WTC11 (cell line): ENCODE results near the gene COG8.

Source experiments
- CREB1 ChIP-seq: sonication (generic); formaldehyde crosslinking; IDR thresholded peaks from 2 replicates; pipeline ENCODE4 v1.8.0; 2023; ENCODE audit warnings: mild to moderate bottlenecking, missing genetic modification reagents
- CREM ChIP-seq: sonication (generic); formaldehyde crosslinking; IDR thresholded peaks from 2 replicates; pipeline ENCODE4 v1.8.1; 2022; ENCODE audit warnings: mild to moderate bottlenecking, missing genetic modification reagents, moderate library complexity
- ESRRA ChIP-seq: sonication (generic); formaldehyde crosslinking; IDR thresholded peaks from 2 replicates; pipeline ENCODE4 v1.8.1; 2022; ENCODE audit warnings: mild to moderate bottlenecking, missing genetic modification reagents, borderline replicate concordance
- ETV6 ChIP-seq: sonication (generic); formaldehyde crosslinking; IDR thresholded peaks from 2 replicates; pipeline ENCODE4 v1.8.1; 2022; ENCODE audit warnings: mild to moderate bottlenecking, missing genetic modification reagents
- JAZF1 ChIP-seq: fragments of 250-450 bp; sonication (Bioruptor Pico); IDR thresholded peaks from 2 replicates; pipeline ENCODE4 v1.9.0; 2021; ENCODE audit warnings: moderate library complexity, mild to moderate bottlenecking, inconsistent platforms
- NR1H2 ChIP-seq: sonication (generic); formaldehyde crosslinking; IDR thresholded peaks from 2 replicates; pipeline ENCODE4 v1.9.0; 2021; ENCODE audit warnings: mild to moderate bottlenecking, moderate library complexity, missing genetic modification reagents
- NR3C1 ChIP-seq: sonication (generic); formaldehyde crosslinking; conservative IDR thresholded peaks from 2 replicates; pipeline ENCODE4 v1.8.1; 2023; ENCODE audit warnings: low read depth, mild to moderate bottlenecking, missing genetic modification reagents
- ZNF416 ChIP-seq: fragments of 250-450 bp; sonication (Bioruptor Pico); IDR thresholded peaks from 2 replicates; pipeline ENCODE4 v1.9.0; 2021; ENCODE audit warnings: mild to moderate bottlenecking, inconsistent platforms
- TF ChIP-seq, protein P1 (sequence below): fragments of 200-600 bp; IDR thresholded peaks from 2 replicates; pipeline ENCODE4 v1.8.0; 2022; ENCODE audit warnings: antibody characterized with exemption
- TF ChIP-seq, protein P2 (sequence below): sonication (generic); formaldehyde crosslinking; IDR thresholded peaks from 2 replicates; pipeline ENCODE4 v1.8.0; 2022; ENCODE audit warnings: mild to moderate bottlenecking, missing genetic modification reagents
- TF ChIP-seq, protein P3 (sequence below): sonication (generic); formaldehyde crosslinking; IDR thresholded peaks from 2 replicates; pipeline ENCODE4 v1.8.1; 2022; ENCODE audit warnings: low read depth, mild to moderate bottlenecking, moderate library complexity, missing genetic modification reagents, borderline replicate concordance
- TF ChIP-seq, protein P4 (sequence below): sonication (generic); formaldehyde crosslinking; IDR thresholded peaks from 2 replicates; pipeline ENCODE4 v1.8.1; 2022; ENCODE audit warnings: low read depth, missing genetic modification reagents, borderline replicate concordance
- TF ChIP-seq, protein P5 (sequence below): sonication (generic); formaldehyde crosslinking; IDR thresholded peaks from 2 replicates; pipeline ENCODE4 v1.8.0; 2022; ENCODE audit warnings: mild to moderate bottlenecking, missing genetic modification reagents

DNA sequence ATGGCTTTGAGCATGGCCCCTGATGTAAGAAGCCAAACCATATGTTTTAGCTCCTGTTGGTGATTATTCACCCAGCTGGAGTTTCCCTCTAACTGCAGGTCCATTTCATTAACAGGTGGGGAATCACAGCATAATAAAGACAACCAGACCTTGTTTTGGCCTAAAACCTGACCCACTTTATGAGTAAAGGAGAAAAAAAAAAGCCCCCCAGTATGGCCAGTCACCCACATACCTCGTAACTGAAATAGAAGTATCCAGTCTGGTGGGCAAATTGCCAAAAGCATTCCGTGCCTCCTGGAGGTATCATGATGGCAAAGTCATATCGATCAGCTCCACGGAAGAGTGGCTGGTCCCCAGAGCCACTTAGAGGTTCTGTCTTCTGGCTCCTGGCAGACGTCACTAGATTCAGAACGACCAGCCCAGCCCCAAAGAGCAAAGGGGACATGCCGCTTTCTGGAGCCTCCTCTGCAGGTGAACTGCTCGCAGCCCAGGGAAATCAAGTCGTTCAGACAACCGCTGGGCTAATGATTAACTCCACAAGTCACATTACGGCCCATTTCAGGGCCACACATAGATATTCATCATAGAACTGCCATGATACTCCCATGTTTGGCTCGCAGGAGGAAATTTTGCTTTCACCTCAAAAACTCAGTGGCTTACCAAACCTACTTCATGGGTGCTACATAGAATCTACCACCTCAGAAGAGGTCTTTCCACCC, 12.1 kb upstream of the COG8 start, which contains the start of gene TMED6:
- TF ChIP-seq, protein P1, sequence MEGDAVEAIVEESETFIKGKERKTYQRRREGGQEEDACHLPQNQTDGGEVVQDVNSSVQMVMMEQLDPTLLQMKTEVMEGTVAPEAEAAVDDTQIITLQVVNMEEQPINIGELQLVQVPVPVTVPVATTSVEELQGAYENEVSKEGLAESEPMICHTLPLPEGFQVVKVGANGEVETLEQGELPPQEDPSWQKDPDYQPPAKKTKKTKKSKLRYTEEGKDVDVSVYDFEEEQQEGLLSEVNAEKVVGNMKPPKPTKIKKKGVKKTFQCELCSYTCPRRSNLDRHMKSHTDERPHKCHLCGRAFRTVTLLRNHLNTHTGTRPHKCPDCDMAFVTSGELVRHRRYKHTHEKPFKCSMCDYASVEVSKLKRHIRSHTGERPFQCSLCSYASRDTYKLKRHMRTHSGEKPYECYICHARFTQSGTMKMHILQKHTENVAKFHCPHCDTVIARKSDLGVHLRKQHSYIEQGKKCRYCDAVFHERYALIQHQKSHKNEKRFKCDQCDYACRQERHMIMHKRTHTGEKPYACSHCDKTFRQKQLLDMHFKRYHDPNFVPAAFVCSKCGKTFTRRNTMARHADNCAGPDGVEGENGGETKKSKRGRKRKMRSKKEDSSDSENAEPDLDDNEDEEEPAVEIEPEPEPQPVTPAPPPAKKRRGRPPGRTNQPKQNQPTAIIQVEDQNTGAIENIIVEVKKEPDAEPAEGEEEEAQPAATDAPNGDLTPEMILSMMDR: no peak
- TF ChIP-seq JAZF1 (CRISPR knock-in tag) (no peak), ESRRA (CRISPR knock-in tag) (no peak), NR3C1 (CRISPR knock-in tag) (no peak), CREM (CRISPR knock-in tag) (no peak), CREB1 (no peak), ETV6 (no peak), ZNF416 (CRISPR knock-in tag) (no peak), NR1H2 (CRISPR knock-in tag) (no peak)
- TF ChIP-seq, protein P2, sequence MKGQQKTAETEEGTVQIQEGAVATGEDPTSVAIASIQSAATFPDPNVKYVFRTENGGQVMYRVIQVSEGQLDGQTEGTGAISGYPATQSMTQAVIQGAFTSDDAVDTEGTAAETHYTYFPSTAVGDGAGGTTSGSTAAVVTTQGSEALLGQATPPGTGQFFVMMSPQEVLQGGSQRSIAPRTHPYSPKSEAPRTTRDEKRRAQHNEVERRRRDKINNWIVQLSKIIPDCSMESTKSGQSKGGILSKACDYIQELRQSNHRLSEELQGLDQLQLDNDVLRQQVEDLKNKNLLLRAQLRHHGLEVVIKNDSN: no peak
- TF ChIP-seq, protein P3, sequence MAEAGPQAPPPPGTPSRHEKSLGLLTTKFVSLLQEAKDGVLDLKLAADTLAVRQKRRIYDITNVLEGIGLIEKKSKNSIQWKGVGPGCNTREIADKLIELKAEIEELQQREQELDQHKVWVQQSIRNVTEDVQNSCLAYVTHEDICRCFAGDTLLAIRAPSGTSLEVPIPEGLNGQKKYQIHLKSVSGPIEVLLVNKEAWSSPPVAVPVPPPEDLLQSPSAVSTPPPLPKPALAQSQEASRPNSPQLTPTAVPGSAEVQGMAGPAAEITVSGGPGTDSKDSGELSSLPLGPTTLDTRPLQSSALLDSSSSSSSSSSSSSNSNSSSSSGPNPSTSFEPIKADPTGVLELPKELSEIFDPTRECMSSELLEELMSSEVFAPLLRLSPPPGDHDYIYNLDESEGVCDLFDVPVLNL: no peak
- TF ChIP-seq, protein P4, sequence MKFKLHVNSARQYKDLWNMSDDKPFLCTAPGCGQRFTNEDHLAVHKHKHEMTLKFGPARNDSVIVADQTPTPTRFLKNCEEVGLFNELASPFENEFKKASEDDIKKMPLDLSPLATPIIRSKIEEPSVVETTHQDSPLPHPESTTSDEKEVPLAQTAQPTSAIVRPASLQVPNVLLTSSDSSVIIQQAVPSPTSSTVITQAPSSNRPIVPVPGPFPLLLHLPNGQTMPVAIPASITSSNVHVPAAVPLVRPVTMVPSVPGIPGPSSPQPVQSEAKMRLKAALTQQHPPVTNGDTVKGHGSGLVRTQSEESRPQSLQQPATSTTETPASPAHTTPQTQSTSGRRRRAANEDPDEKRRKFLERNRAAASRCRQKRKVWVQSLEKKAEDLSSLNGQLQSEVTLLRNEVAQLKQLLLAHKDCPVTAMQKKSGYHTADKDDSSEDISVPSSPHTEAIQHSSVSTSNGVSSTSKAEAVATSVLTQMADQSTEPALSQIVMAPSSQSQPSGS (CRISPR knock-in tag): no peak
- TF ChIP-seq, protein P5, sequence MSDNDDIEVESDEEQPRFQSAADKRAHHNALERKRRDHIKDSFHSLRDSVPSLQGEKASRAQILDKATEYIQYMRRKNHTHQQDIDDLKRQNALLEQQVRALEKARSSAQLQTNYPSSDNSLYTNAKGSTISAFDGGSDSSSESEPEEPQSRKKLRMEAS (CRISPR knock-in tag): no peak
